SK-N-MC (cell line): ENCODE measurements around the gene DNASE2.

Experiments
- EZH2 ChIP-seq: fragments of 200-600 bp; sonication (generic); IDR thresholded peaks from one replicate; pipeline ENCODE4 v1.6.1; 2017; ENCODE audit warnings: antibody characterized with exemption
- FOXP2 ChIP-seq: optimal IDR thresholded peaks from 2 replicates; pipeline ENCODE3; 2011; ENCODE audit warnings: mild to moderate bottlenecking, moderate library complexity; ENCODE audit not compliant: insufficient read depth; ENCODE audit errors: extremely low read length, control extremely low read depth
- POLR2AphosphoS5 ChIP-seq: IDR thresholded peaks from 2 replicates; pipeline ENCODE4 v1.6.1; 2012; ENCODE audit warnings: mild to moderate bottlenecking, low read depth, low read length, borderline replicate concordance

DNA sequence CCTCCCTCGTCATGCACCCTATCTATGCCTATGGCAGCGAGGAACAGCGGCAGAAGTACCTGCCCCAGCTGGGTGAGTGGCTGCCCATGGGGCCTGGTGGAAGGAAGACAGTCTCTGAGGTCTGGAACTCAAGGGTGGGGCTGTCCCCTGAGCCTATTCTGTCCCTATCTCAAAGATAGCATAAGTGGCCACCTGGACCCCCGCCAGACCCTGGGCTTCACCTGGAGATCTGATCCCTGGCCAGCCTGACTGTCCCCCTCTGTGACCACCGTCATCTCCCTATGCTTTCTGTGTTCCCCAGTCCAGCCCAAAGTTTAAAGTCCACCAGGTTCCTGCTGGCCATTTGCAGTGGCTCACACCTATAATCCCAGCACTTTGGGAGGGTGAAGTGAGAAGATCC, 12.3 kb upstream of the DNASE2 start:
- TF ChIP-seq EZH2 (no peak), POLR2AphosphoS5 (no peak), FOXP2 (no peak)
